Measurements from ENCODE around the gene SDCCAG8.
A peak's percentile ranks its signal among the peaks of the same experiment; 100 is the strongest.

The SDCCAG8 gene

GRCh38 chr1:243414152-243414494 lies 158.3 kb downstream of the SDCCAG8 start:
- H3K4me1 Mint-ChIP-seq = peaks cover 18% of the 10 kb centered on the region
- no peaks in the 10 kb centered on the region for H3K27me3 Mint-ChIP-seq
- DNase-seq (no peak), ATAC-seq (no peak)
- H3K36me3 Mint-ChIP-seq (ENCODE audit: low read depth) = peaks cover 18% of the 10 kb centered on the region
- no peaks in the 10 kb centered on the region for H3K9me3 Mint-ChIP-seq
- no peak overlapping the region for H3K4me3 Mint-ChIP-seq
- H3K27ac Mint-ChIP-seq = no peak overlapping the region

GRCh38 chr1:243415663-243416408 lies 160.0 kb downstream of the SDCCAG8 start:
- H3K36me3 Mint-ChIP-seq (ENCODE audit: low read depth) = peaks cover 20% of the 10 kb centered on the region
- no peak overlapping the region for H3K4me3 Mint-ChIP-seq
- ATAC-seq = no peak
- H3K27me3 Mint-ChIP-seq = no peaks in the 10 kb centered on the region
- H3K4me1 Mint-ChIP-seq = peaks cover 28% of the 10 kb centered on the region
- no peak overlapping the region for H3K27ac Mint-ChIP-seq
- DNase-seq = no peak
- H3K9me3 Mint-ChIP-seq = no peaks in the 10 kb centered on the region

- no peak overlapping the region for H3K27ac Mint-ChIP-seq
- H3K4me1 Mint-ChIP-seq = peaks cover 33% of the 10 kb centered on the region
- DNase-seq (no peak), ATAC-seq (peak; percentile 66)
- no peaks in the 10 kb centered on the region for H3K27me3 Mint-ChIP-seq
- no peaks in the 10 kb centered on the region for H3K9me3 Mint-ChIP-seq
- no peak overlapping the region for H3K4me3 Mint-ChIP-seq
- peaks cover 22% of the 10 kb centered on the region for H3K36me3 Mint-ChIP-seq (ENCODE audit: low read depth)
Observed at GRCh38 chr1:243416495-243416894, 160.7 kb downstream of the SDCCAG8 start.

GRCh38 chr1:243420016-243420945 lies 164.4 kb downstream of the SDCCAG8 start:
- ATAC-seq (no peak), DNase-seq (no peak)
- H3K27ac Mint-ChIP-seq = no peak overlapping the region
- H3K9me3 Mint-ChIP-seq = no peaks in the 10 kb centered on the region
- H3K4me3 Mint-ChIP-seq = no peak overlapping the region
- peaks cover 22% of the 10 kb centered on the region for H3K36me3 Mint-ChIP-seq (ENCODE audit: low read depth)
- H3K27me3 Mint-ChIP-seq = no peaks in the 10 kb centered on the region
- peaks cover 35% of the 10 kb centered on the region for H3K4me1 Mint-ChIP-seq

- H3K4me3 Mint-ChIP-seq = peak overlapping the region; percentile 58
- H3K27me3 Mint-ChIP-seq = no peaks in the 10 kb centered on the region
- H3K27ac Mint-ChIP-seq = peak overlapping the region; percentile 54
- peaks cover 24% of the 10 kb centered on the region for H3K36me3 Mint-ChIP-seq (ENCODE audit: low read depth)
- H3K9me3 Mint-ChIP-seq = no peaks in the 10 kb centered on the region
- no peak for DNase-seq
- no peak for ATAC-seq
- peaks cover 28% of the 10 kb centered on the region for H3K4me1 Mint-ChIP-seq
Observed at GRCh38 chr1:243420946-243421685, 165.3 kb downstream of the SDCCAG8 start.

GRCh38 chr1:243421784-243422183 lies 165.9 kb downstream of the SDCCAG8 start:
- H3K4me3 Mint-ChIP-seq = peak overlapping the region; percentile 58

GRCh38 chr1:243422362-243422761 lies 166.5 kb downstream of the SDCCAG8 start:
- ATAC-seq = no peak
- Mint-ChIP-seq H3K4me1 (peaks cover 22% of the 10 kb centered on the region), H3K4me3 (peak overlapping the region; percentile 58), H3K27me3 (no peaks in the 10 kb centered on the region), H3K36me3 (ENCODE audit: low read depth) (peaks cover 24% of the 10 kb centered on the region), H3K9me3 (no peaks in the 10 kb centered on the region), H3K27ac (no peak overlapping the region)
- DNase-seq = no peak

More at GRCh38 chr1:243421784-243422183, 165.9 kb downstream of the SDCCAG8 start:
- ATAC-seq (peak; percentile 98), DNase-seq (peak; percentile 45)
- H3K4me1 Mint-ChIP-seq = peaks cover 22% of the 10 kb centered on the region
- no peaks in the 10 kb centered on the region for H3K27me3 Mint-ChIP-seq
- peak overlapping the region; percentile 54 for H3K27ac Mint-ChIP-seq
- peaks cover 23% of the 10 kb centered on the region for H3K36me3 Mint-ChIP-seq (ENCODE audit: low read depth)
- no peaks in the 10 kb centered on the region for H3K9me3 Mint-ChIP-seq

- Mint-ChIP-seq H3K4me3 (no peak overlapping the region), H3K9me3 (no peaks in the 10 kb centered on the region), H3K27ac (no peak overlapping the region), H3K36me3 (ENCODE audit: low read depth) (peaks cover 19% of the 10 kb centered on the region), H3K4me1 (no peaks in the 10 kb centered on the region), H3K27me3 (no peaks in the 10 kb centered on the region)
- DNase-seq (no peak), ATAC-seq (no peak)
Observed at GRCh38 chr1:243428084-243428483, 172.2 kb downstream of the SDCCAG8 start.

- peaks cover 19% of the 10 kb centered on the region for H3K36me3 Mint-ChIP-seq (ENCODE audit: low read depth)
Observed at GRCh38 chr1:243428617-243429342, 172.9 kb downstream of the SDCCAG8 start.

GRCh38 chr1:243431591-243431990 lies 175.8 kb downstream of the SDCCAG8 start:
- H3K36me3 Mint-ChIP-seq (ENCODE audit: low read depth) = peaks cover 14% of the 10 kb centered on the region
- no peaks in the 10 kb centered on the region for H3K9me3 Mint-ChIP-seq
- DNase-seq = no peak
- ATAC-seq = no peak
- H3K4me3 Mint-ChIP-seq = no peak overlapping the region
- H3K27ac Mint-ChIP-seq = no peak overlapping the region
- H3K4me1 Mint-ChIP-seq = no peaks in the 10 kb centered on the region
- no peaks in the 10 kb centered on the region for H3K27me3 Mint-ChIP-seq

More at GRCh38 chr1:243428617-243429342, 172.9 kb downstream of the SDCCAG8 start:
- H3K4me1 Mint-ChIP-seq = no peaks in the 10 kb centered on the region
- H3K27ac Mint-ChIP-seq = no peak overlapping the region
- H3K9me3 Mint-ChIP-seq = no peaks in the 10 kb centered on the region
- H3K27me3 Mint-ChIP-seq = no peaks in the 10 kb centered on the region
- ATAC-seq (no peak), DNase-seq (no peak)
- no peak overlapping the region for H3K4me3 Mint-ChIP-seq

GRCh38 chr1:243432136-243432535 lies 176.3 kb downstream of the SDCCAG8 start:
- no peak overlapping the region for H3K27ac Mint-ChIP-seq
- H3K9me3 Mint-ChIP-seq = no peaks in the 10 kb centered on the region
- no peaks in the 10 kb centered on the region for H3K4me1 Mint-ChIP-seq
- peaks cover 10% of the 10 kb centered on the region for H3K36me3 Mint-ChIP-seq (ENCODE audit: low read depth)
- ATAC-seq = no peak
- H3K27me3 Mint-ChIP-seq = no peaks in the 10 kb centered on the region
- H3K4me3 Mint-ChIP-seq = no peak overlapping the region
- no peak for DNase-seq

GRCh38 chr1:243433737-243434370 lies 178.0 kb downstream of the SDCCAG8 start:
- DNase-seq (no peak), ATAC-seq (no peak)
- Mint-ChIP-seq H3K36me3 (ENCODE audit: low read depth) (peaks cover 13% of the 10 kb centered on the region), H3K27me3 (no peaks in the 10 kb centered on the region), H3K4me1 (no peaks in the 10 kb centered on the region), H3K9me3 (no peaks in the 10 kb centered on the region), H3K4me3 (no peak overlapping the region), H3K27ac (no peak overlapping the region)

GRCh38 chr1:243434594-243434993 lies 178.8 kb downstream of the SDCCAG8 start:
- no peak overlapping the region for H3K4me3 Mint-ChIP-seq
- peaks cover 13% of the 10 kb centered on the region for H3K36me3 Mint-ChIP-seq (ENCODE audit: low read depth)
- no peaks in the 10 kb centered on the region for H3K9me3 Mint-ChIP-seq
- ATAC-seq (no peak), DNase-seq (no peak)
- no peak overlapping the region for H3K27ac Mint-ChIP-seq
- H3K27me3 Mint-ChIP-seq = no peaks in the 10 kb centered on the region
- no peaks in the 10 kb centered on the region for H3K4me1 Mint-ChIP-seq

Data from activated naive CD8-positive, alpha-beta T cell treated with anti-CD3 and anti-CD28 coated beads, Interleukin-2, amount 50 U/mL, for 24 hours (primary cell).